ENCODE results near the gene KCNE2.
"Not testable (repeated sequence)": the region's sequence is repeated elsewhere in the genome, so short reads cannot be mapped to it uniquely, and the experiment has no call there.

KCNE2 gene

DNA sequence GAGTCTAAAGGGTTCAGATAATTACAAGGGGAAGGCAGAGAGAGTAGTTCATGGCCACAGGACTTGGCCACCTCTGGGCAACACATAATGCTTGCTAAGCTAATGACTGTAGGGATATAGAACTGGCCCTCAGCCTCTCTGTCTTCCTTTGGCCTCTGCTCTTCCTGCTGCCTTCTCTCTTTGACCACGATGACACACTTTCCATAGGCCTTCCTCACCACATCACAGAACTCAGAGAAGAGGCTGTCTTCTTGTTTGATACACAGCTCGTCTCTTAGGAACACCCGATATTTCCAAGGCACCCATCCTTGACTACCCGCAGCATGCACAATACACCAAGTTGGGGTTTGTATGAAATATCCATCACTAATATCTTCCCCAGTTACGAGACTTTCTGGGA lies 36.7 kb downstream of the KCNE2 start:
- not testable (repeated sequence) for H3K36me3 ChIP-seq (ENCODE audit: control insufficient read depth, insufficient read depth, low read length); H3K27ac ChIP-seq (ENCODE audit: insufficient read depth, low read length, poor library complexity, severe bottlenecking); H3K4me3 ChIP-seq (ENCODE audit: insufficient read depth, low read depth, low read length, poor library complexity, severe bottlenecking); DNase-seq; H3K9me3 ChIP-seq (ENCODE audit: control insufficient read depth, low read length); H3K27me3 ChIP-seq (replicated peaks; ENCODE audit: control insufficient read depth, insufficient read depth, low read length, poor library complexity, severe bottlenecking); H3K4me1 ChIP-seq (ENCODE audit: control insufficient read depth, insufficient read depth, low read length, poor library complexity, severe bottlenecking)

DNA sequence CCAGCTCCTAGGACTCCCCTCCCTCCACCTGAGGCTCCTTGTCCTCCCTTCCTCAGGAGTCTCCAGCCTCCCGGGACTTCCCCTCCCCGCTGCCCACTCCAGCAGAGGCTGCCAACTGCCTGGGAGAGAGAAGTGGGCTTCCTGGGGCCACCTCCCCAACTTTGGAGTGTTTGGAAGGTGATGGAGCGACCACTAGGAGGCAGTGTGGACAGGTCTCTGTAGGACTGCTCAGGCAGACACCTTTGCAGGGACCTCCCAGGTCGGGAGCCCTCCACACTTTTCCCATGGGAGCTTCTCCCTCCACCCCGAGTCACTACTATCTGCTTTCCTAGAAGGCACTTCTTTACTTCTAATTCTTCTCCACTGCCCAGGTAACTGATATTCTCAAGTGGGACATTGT lies 40.9 kb downstream of the KCNE2 start:
- H3K36me3 ChIP-seq (ENCODE audit: control insufficient read depth, insufficient read depth, low read length); H3K27me3 ChIP-seq (replicated peaks; ENCODE audit: control insufficient read depth, insufficient read depth, low read length, poor library complexity, severe bottlenecking); H3K4me3 ChIP-seq (ENCODE audit: insufficient read depth, low read depth, low read length, poor library complexity, severe bottlenecking); DNase-seq; H3K4me1 ChIP-seq (ENCODE audit: control insufficient read depth, insufficient read depth, low read length, poor library complexity, severe bottlenecking); H3K27ac ChIP-seq (ENCODE audit: insufficient read depth, low read length, poor library complexity, severe bottlenecking); H3K9me3 ChIP-seq (ENCODE audit: control insufficient read depth, low read length): not testable (repeated sequence)

DNA sequence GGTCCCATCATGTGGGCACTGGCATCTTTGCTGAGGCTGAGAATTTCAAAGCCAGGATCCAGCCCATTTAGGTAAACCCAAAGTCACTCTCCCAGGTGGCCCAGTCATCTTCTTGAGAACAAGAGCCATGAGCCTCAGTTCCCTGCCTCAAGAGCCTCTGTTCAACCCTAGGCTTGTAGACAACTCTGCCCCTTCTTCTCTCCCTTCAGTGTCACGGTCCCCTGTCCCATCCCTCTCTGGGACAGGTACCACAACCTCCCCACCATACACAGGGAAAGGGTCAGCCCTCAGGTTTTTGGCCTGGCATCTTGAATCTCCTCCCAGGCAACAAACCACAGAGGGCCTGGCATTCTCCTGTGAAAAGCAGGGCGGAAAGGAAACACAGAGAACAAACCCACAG lies 41.9 kb downstream of the KCNE2 start:
- H3K36me3 ChIP-seq (ENCODE audit: control insufficient read depth, insufficient read depth, low read length); DNase-seq; H3K4me3 ChIP-seq (ENCODE audit: insufficient read depth, low read depth, low read length, poor library complexity, severe bottlenecking); H3K9me3 ChIP-seq (ENCODE audit: control insufficient read depth, low read length); H3K4me1 ChIP-seq (ENCODE audit: control insufficient read depth, insufficient read depth, low read length, poor library complexity, severe bottlenecking); H3K27ac ChIP-seq (ENCODE audit: insufficient read depth, low read length, poor library complexity, severe bottlenecking); H3K27me3 ChIP-seq (replicated peaks; ENCODE audit: control insufficient read depth, insufficient read depth, low read length, poor library complexity, severe bottlenecking): not testable (repeated sequence)

DNA sequence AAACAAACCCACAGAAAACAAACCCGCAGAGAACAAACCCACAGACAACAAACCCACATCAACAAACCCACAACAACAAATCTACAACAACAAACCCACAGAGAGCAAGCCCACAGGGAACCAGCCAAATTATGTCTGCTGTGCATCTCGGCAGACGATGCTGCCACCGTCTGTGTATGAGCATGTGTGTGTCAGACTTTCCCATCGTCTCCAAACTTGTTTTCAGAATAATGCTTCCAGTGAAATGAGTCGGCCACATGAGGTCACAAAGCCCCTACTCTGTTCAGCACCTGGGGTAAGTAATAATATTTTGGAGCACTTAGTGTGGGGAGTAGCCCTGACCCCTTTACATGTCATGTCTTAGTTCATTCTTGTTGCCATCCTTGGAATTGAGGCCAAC lies 42.3 kb downstream of the KCNE2 start:
- H3K4me3 ChIP-seq (ENCODE audit: insufficient read depth, low read depth, low read length, poor library complexity, severe bottlenecking); H3K36me3 ChIP-seq (ENCODE audit: control insufficient read depth, insufficient read depth, low read length); DNase-seq; H3K27ac ChIP-seq (ENCODE audit: insufficient read depth, low read length, poor library complexity, severe bottlenecking); H3K4me1 ChIP-seq (ENCODE audit: control insufficient read depth, insufficient read depth, low read length, poor library complexity, severe bottlenecking); H3K27me3 ChIP-seq (replicated peaks; ENCODE audit: control insufficient read depth, insufficient read depth, low read length, poor library complexity, severe bottlenecking); H3K9me3 ChIP-seq (ENCODE audit: control insufficient read depth, low read length): not testable (repeated sequence)

DNA sequence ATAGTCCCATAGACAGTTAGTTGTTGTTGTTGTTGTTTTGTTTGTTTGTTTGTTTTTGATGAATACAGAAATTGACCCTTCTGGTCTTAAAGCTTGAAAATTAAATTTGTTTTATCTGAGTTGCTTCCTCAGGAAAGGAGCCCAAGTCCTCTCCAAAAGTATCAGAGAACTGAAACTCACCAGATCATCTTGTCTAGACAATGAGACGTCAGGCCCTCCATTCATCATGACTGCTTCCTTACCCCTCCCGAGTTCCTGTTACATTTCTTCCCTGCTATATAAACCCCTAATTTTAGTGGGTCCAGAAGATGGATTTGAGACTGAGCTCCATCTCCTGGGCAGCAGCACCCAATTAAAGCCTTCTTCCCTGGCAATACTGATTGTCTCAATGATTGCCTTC lies 42.9 kb downstream of the KCNE2 start:
- H3K9me3 ChIP-seq (ENCODE audit: control insufficient read depth, low read length); H3K27ac ChIP-seq (ENCODE audit: insufficient read depth, low read length, poor library complexity, severe bottlenecking); H3K36me3 ChIP-seq (ENCODE audit: control insufficient read depth, insufficient read depth, low read length); H3K4me3 ChIP-seq (ENCODE audit: insufficient read depth, low read depth, low read length, poor library complexity, severe bottlenecking); DNase-seq; H3K4me1 ChIP-seq (ENCODE audit: control insufficient read depth, insufficient read depth, low read length, poor library complexity, severe bottlenecking); H3K27me3 ChIP-seq (replicated peaks; ENCODE audit: control insufficient read depth, insufficient read depth, low read length, poor library complexity, severe bottlenecking): not testable (repeated sequence)

DNA sequence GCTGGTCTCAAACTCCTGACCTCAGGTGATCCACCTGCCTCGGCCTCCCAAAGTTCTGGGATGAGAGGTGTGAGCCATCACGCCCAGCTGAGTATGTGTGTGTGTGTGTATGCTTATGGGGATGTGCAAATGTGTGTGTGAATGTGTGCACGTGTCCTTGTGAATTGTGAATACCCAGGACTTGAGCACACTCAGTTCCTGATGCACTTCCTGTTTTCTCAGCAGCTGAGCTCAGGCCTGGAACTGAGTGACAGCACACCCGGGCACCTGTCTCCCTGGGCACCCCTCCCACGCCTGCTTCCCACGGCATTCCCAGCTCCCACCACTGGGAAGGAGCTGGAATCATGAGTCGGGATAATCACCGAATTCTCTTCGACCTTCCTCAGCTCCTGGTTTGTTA lies 43.5 kb downstream of the KCNE2 start:
- H3K4me1 ChIP-seq (ENCODE audit: control insufficient read depth, insufficient read depth, low read length, poor library complexity, severe bottlenecking); H3K27ac ChIP-seq (ENCODE audit: insufficient read depth, low read length, poor library complexity, severe bottlenecking): not testable (repeated sequence)

DNA sequence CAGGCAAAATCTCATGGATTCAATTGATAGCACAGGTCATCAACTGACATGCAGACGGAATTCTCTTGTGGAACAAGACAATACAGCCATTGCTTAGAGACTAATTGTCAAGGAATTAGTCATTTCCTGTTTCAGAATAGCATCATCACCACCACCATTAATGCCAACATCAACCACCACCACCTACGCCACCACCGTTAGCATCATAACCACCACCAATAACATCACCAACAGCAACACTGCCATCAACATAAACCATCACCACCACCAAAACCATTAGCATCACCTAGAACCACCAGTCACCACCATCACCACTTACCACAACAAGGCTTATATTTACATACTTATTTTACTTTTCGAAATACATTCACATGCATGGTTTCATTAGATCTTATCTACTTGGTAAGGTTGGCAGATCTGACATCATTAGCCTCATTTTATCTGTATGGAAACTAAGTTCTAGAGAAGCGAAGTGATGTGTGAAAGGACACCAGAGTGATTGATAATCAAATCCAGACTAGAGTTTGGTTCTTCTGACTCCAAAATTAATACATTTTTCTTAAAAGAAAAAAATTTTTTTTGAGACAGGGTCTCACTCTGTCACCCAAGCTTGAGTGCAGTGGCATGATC lies 53.8 kb downstream of the KCNE2 start:
- H3K4me3 ChIP-seq (ENCODE audit: insufficient read depth, low read depth, low read length, poor library complexity, severe bottlenecking); H3K36me3 ChIP-seq (ENCODE audit: control insufficient read depth, insufficient read depth, low read length); DNase-seq; H3K4me1 ChIP-seq (ENCODE audit: control insufficient read depth, insufficient read depth, low read length, poor library complexity, severe bottlenecking); H3K27me3 ChIP-seq (replicated peaks; ENCODE audit: control insufficient read depth, insufficient read depth, low read length, poor library complexity, severe bottlenecking); H3K27ac ChIP-seq (ENCODE audit: insufficient read depth, low read length, poor library complexity, severe bottlenecking); H3K9me3 ChIP-seq (ENCODE audit: control insufficient read depth, low read length): not testable (repeated sequence)

More for the DNA sequence above, 43.5 kb downstream of the KCNE2 start:
- H3K36me3 ChIP-seq (ENCODE audit: control insufficient read depth, insufficient read depth, low read length); H3K4me3 ChIP-seq (ENCODE audit: insufficient read depth, low read depth, low read length, poor library complexity, severe bottlenecking); DNase-seq; H3K27me3 ChIP-seq (replicated peaks; ENCODE audit: control insufficient read depth, insufficient read depth, low read length, poor library complexity, severe bottlenecking); H3K9me3 ChIP-seq (ENCODE audit: control insufficient read depth, low read length): not testable (repeated sequence)
